Parathyroid adenoma (tissue), 2 donors: ENCODE results near the gene HNRNPA1.
A peak's percentile ranks its signal among the peaks of the same experiment; 100 is the strongest.

Experiments
- H2AFZ ChIP-seq: fragments of 300-600 bp; sonication (generic); one replicate; pipeline ENCODE4 v1.7.0; 2017; ENCODE audit warnings: antibody characterized with exemption, mild to moderate bottlenecking
- H3K27ac ChIP-seq: fragments of 300-600 bp; sonication (generic); one replicate; pipeline ENCODE4 v1.7.0; 2017
- H3K27me3 ChIP-seq: fragments of 300-600 bp; sonication (generic); one replicate; pipeline ENCODE4 v1.7.0; 2017; ENCODE audit warnings: low read length; ENCODE audit not compliant: control insufficient read depth, insufficient read depth
- H3K36me3 ChIP-seq: fragments of 300-600 bp; sonication (generic); one replicate; pipeline ENCODE4 v1.7.0; 2017; ENCODE audit warnings: low read length; ENCODE audit not compliant: control insufficient read depth, insufficient read depth
- H3K4me1 ChIP-seq: fragments of 300-600 bp; sonication (generic); one replicate; pipeline ENCODE4 v1.7.0; 2017; ENCODE audit warnings: control low read depth
- H3K4me2 ChIP-seq: fragments of 300-600 bp; sonication (generic); one replicate; pipeline ENCODE4 v1.7.0; 2017; ENCODE audit warnings: low read length
- H3K4me3 ChIP-seq: fragments of 300-600 bp; sonication (generic); one replicate; pipeline ENCODE4 v1.7.0; 2017; ENCODE audit warnings: low read depth, low read length
- H3K79me2 ChIP-seq: fragments of 300-600 bp; sonication (generic); one replicate; pipeline ENCODE4 v1.7.0; 2017; ENCODE audit warnings: control low read depth
- H3K9ac ChIP-seq: fragments of 300-600 bp; sonication (generic); one replicate; pipeline ENCODE4 v1.7.0; 2017; ENCODE audit warnings: mild to moderate bottlenecking
- H3K9me3 ChIP-seq: fragments of 300-600 bp; sonication (generic); one replicate; pipeline ENCODE4 v1.7.0; 2017; ENCODE audit warnings: low read length; ENCODE audit not compliant: control insufficient read depth
- TF ChIP-seq, protein P1 (sequence below): fragments of 300-600 bp; sonication (generic); IDR thresholded peaks from one replicate; pipeline ENCODE4 v1.7.0; 2017; ENCODE audit warnings: antibody characterized with exemption, mild to moderate bottlenecking
- donor health status: primary hyperparathyroidism.

The HNRNPA1 gene

DNA sequence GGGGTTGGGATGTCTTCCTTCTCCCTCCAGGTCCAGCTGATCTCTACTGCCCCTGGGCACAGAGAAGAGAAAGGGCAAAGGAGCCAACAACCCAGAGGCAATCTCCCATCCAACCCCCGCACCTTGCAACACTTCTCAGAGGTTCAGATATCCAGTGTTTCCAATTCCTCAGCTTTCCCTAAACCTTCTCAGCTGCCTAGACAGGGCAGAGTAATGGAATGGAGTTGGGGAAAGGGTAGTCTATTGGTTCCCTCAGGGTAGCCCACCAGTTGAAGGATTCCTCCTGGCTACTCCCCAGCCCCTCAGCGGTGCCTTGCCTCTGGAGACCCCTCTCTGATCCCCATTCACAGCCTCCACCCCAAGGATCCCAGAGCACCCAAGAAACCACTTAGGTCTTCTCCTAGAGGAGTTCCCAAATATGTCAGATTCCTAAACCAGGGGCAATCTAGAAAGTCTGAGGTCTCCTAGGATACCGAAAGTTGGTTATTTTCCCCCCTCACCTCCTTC lies 19.8 kb downstream of the HNRNPA1 start:
- TF ChIP-seq, protein P1, sequence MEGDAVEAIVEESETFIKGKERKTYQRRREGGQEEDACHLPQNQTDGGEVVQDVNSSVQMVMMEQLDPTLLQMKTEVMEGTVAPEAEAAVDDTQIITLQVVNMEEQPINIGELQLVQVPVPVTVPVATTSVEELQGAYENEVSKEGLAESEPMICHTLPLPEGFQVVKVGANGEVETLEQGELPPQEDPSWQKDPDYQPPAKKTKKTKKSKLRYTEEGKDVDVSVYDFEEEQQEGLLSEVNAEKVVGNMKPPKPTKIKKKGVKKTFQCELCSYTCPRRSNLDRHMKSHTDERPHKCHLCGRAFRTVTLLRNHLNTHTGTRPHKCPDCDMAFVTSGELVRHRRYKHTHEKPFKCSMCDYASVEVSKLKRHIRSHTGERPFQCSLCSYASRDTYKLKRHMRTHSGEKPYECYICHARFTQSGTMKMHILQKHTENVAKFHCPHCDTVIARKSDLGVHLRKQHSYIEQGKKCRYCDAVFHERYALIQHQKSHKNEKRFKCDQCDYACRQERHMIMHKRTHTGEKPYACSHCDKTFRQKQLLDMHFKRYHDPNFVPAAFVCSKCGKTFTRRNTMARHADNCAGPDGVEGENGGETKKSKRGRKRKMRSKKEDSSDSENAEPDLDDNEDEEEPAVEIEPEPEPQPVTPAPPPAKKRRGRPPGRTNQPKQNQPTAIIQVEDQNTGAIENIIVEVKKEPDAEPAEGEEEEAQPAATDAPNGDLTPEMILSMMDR, result no peak
- H2AFZ ChIP-seq, result peak overlapping the region; percentile 94
- H3K4me2 ChIP-seq, result peak overlapping the region; percentile 79
- peak overlapping the region; percentile 2 for H3K27ac ChIP-seq
- peak overlapping the region; percentile 50 for H3K4me3 ChIP-seq
- no peaks in the 10 kb centered on the region for H3K27me3 ChIP-seq
- no peak overlapping the region for H3K9ac ChIP-seq
- H3K4me1 ChIP-seq, result peaks cover 24% of the 10 kb centered on the region
- no peaks in the 10 kb centered on the region for H3K36me3 ChIP-seq
- H3K79me2 ChIP-seq, result no peaks in the 10 kb centered on the region
- no peaks in the 10 kb centered on the region for H3K9me3 ChIP-seq

DNA sequence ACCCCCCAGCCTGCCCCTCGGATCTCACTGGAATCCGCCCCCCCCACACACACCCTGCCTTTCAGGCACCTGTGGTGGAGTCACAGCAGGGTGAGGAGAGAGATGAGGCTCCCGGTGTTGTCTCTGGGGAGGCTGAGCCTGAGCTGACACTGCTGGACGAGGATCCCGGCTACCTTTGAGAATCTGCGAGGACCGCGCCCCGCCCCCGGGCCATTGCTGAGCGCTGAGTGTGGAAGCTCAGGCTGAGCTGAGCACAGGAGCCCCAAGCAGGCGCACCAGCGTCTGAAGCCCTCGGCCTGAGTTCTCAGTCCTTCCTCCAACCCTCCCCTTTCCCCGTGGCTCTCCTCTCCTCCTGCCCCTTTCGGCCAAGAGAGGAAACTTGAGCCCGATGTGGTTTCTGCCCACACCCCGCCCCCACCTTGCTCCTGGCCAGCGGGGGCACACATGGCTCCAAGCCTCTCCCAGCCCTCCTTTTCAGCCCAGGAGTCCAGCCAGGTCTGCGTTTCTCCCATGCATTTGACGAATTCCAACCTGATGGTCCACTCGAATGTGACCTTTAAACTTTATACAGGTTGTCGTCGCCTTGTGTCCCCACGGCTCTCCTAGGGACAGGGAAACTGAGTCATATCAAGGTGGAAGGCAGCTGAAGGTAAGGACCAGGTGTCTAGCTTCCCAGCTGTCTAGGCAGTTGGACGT lies 20.4 kb downstream of the HNRNPA1 start, which contains the start of gene NFE2:
TSS of gene NFE2 (minus strand) at position 284 of the 696 bp plus-strand sequence. CDS start 5,767 bp downstream, outside the sequence.
- Histone ChIP-seq H3K4me3 (peak within 1 kb of the TSS; percentile 50), H3K27me3 (no peaks in the 10 kb centered on the region), H3K9me3 (no peaks in the 10 kb centered on the region), H2AFZ (peak within 1 kb of the TSS; percentile 94), H3K4me2 (peak within 1 kb of the TSS; percentile 79), H3K79me2 (no peaks in the 10 kb centered on the region), H3K27ac (peak within 1 kb of the TSS; percentile 21), H3K4me1 (peaks cover 24% of the 10 kb centered on the region), H3K36me3 (no peaks in the 10 kb centered on the region), H3K9ac (no peak within 1 kb of the TSS)
- TF ChIP-seq, protein P1, result peak; percentile 13

DNA sequence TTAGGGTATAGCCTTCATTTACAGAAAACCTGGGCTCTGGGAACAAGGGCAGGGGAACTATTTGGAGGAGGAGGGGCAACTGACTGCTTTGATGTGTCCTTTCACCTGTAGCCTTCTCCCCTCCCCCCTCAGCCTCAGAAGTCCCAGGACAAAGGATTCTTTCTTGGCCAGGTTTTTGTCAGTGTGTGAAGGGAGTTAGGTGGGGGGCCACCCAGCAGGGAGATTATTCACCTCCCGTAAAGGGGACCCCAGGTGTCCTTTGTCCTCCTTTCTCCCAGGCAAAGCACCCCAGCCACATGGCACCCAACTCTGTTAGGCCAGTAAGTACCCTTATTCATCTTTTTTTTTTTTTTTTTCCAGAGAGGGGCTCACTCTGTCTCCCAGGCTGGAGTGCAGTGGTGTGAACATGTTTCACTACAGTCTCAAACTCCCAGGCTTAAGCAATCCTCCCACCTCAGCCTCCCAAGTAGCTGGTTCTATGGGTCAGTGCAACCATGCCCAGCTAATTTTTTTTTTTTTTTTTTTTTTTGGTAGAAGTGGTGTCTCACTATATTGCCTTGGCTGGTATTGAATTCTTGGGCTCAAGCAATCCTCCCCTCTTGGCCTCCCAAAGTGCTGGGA lies 21.0 kb downstream of the HNRNPA1 start:
- H3K36me3 ChIP-seq, result no peaks in the 10 kb centered on the region
- H3K9ac ChIP-seq, result no peak overlapping the region
- H3K4me1 ChIP-seq, result peaks cover 21% of the 10 kb centered on the region
- H3K4me2 ChIP-seq, result peak overlapping the region; percentile 79
- H3K79me2 ChIP-seq, result no peaks in the 10 kb centered on the region
- H3K9me3 ChIP-seq, result no peaks in the 10 kb centered on the region
- no peaks in the 10 kb centered on the region for H3K27me3 ChIP-seq
- peak overlapping the region; percentile 50 for H3K4me3 ChIP-seq
- peak overlapping the region; percentile 94 for H2AFZ ChIP-seq
- no peak overlapping the region for H3K27ac ChIP-seq
- TF ChIP-seq, protein P1, result no peak

DNA sequence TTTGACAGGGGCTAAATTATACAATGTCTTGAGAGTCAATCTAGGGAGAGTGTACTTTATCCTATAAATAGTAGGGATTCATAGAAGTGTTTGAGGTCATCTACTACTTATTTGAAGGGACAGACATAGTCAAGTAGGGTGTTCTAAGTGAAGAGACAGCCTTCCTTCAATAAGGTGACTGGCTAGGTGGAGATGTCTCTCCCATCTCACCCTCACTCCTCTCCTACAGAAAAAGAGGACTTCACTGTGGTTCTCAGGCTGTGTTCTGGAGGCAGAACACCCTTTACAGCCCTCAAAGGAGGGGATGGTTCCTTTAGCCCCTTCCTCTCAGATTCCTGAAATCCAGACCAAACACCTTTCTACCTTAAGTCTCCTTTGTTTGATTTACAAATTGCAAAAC lies 23.1 kb downstream of the HNRNPA1 start:
- Histone ChIP-seq H3K4me1 (peaks cover 15% of the 10 kb centered on the region), H2AFZ (peak overlapping the region; percentile 57), H3K4me3 (no peak overlapping the region), H3K36me3 (no peaks in the 10 kb centered on the region), H3K79me2 (no peaks in the 10 kb centered on the region), H3K9ac (no peak overlapping the region), H3K9me3 (no peaks in the 10 kb centered on the region), H3K27me3 (no peaks in the 10 kb centered on the region), H3K4me2 (no peak overlapping the region), H3K27ac (peak overlapping the region; percentile 2)
- TF ChIP-seq, protein P1, result no peak
